ENCODE data around the gene ILKAP.

ILKAP gene

GRCh38 chr2:238250896-238251295 lies 47.4 kb upstream of the ILKAP start:
- no peak overlapping the region for H3K4me3 ChIP-seq (IDR thresholded peaks at IDR 0.05; ENCODE audit: insufficient read depth, low read depth, low read length)
- no peaks in the 10 kb centered on the region for H3K79me2 ChIP-seq (ENCODE audit: insufficient read depth, low read depth)
- no peak overlapping the region for H3K9ac ChIP-seq
- H3K4me2 ChIP-seq, result no peak overlapping the region
- peaks cover 5% of the 10 kb centered on the region for H3K4me1 ChIP-seq (ENCODE audit: low read depth, poor library complexity, severe bottlenecking)
- H3K27ac ChIP-seq, result no peak overlapping the region
- TF ChIP-seq CTCF (conservative IDR thresholded peaks at IDR 0.05; ENCODE audit: low read depth, low read length), result no peak
- no peaks in the 10 kb centered on the region for H4K20me1 ChIP-seq (ENCODE audit: insufficient read depth)
- H2AFZ ChIP-seq (ENCODE audit: low read depth), result no peak overlapping the region
- H3K27me3 ChIP-seq (ENCODE audit: insufficient read depth, low read depth), result no peaks in the 10 kb centered on the region
- no peaks in the 10 kb centered on the region for H3K36me3 ChIP-seq (ENCODE audit: insufficient read depth)

- Histone ChIP-seq H3K27ac (no peak overlapping the region), H3K4me2 (no peak overlapping the region), H3K36me3 (ENCODE audit: insufficient read depth) (no peaks in the 10 kb centered on the region), H3K27me3 (ENCODE audit: insufficient read depth, low read depth) (no peaks in the 10 kb centered on the region), H3K4me3 (IDR thresholded peaks at IDR 0.05; ENCODE audit: insufficient read depth, low read depth, low read length) (no peak overlapping the region), H3K9ac (no peak overlapping the region), H3K79me2 (ENCODE audit: insufficient read depth, low read depth) (no peaks in the 10 kb centered on the region), H4K20me1 (ENCODE audit: insufficient read depth) (no peaks in the 10 kb centered on the region), H2AFZ (ENCODE audit: low read depth) (no peak overlapping the region), H3K4me1 (ENCODE audit: low read depth, poor library complexity, severe bottlenecking) (no peaks in the 10 kb centered on the region)
- TF ChIP-seq CTCF (conservative IDR thresholded peaks at IDR 0.05; ENCODE audit: low read depth, low read length), result no peak
Measured at GRCh38 chr2:238247841-238248453, 44.5 kb upstream of the ILKAP start.

- H3K36me3 ChIP-seq (ENCODE audit: insufficient read depth), result no peaks in the 10 kb centered on the region
- H3K4me2 ChIP-seq, result no peak overlapping the region
- no peak for TF ChIP-seq CTCF (conservative IDR thresholded peaks at IDR 0.05; ENCODE audit: low read depth, low read length)
- no peak overlapping the region for H3K9ac ChIP-seq
- H3K27me3 ChIP-seq (ENCODE audit: insufficient read depth, low read depth), result no peaks in the 10 kb centered on the region
- H3K79me2 ChIP-seq (ENCODE audit: insufficient read depth, low read depth), result no peaks in the 10 kb centered on the region
- no peaks in the 10 kb centered on the region for H4K20me1 ChIP-seq (ENCODE audit: insufficient read depth)
- H3K4me3 ChIP-seq (IDR thresholded peaks at IDR 0.05; ENCODE audit: insufficient read depth, low read depth, low read length), result no peak overlapping the region
- no peak overlapping the region for H2AFZ ChIP-seq (ENCODE audit: low read depth)
- H3K27ac ChIP-seq, result no peak overlapping the region
- H3K4me1 ChIP-seq (ENCODE audit: low read depth, poor library complexity, severe bottlenecking), result peaks cover 4% of the 10 kb centered on the region
Measured at GRCh38 chr2:238247002-238247822, 43.7 kb upstream of the ILKAP start.

GRCh38 chr2:238244151-238244550 lies 40.7 kb upstream of the ILKAP start:
- H3K27ac ChIP-seq, result no peak overlapping the region
- no peaks in the 10 kb centered on the region for H3K27me3 ChIP-seq (ENCODE audit: insufficient read depth, low read depth)
- no peak overlapping the region for H3K4me3 ChIP-seq (IDR thresholded peaks at IDR 0.05; ENCODE audit: insufficient read depth, low read depth, low read length)
- no peaks in the 10 kb centered on the region for H3K36me3 ChIP-seq (ENCODE audit: insufficient read depth)
- H4K20me1 ChIP-seq (ENCODE audit: insufficient read depth), result no peaks in the 10 kb centered on the region
- no peak overlapping the region for H3K9ac ChIP-seq
- H3K4me2 ChIP-seq, result no peak overlapping the region
- H3K79me2 ChIP-seq (ENCODE audit: insufficient read depth, low read depth), result peaks cover under 1% of the 10 kb centered on the region; the same call in 1 of the 2 replicates
- TF ChIP-seq CTCF (conservative IDR thresholded peaks at IDR 0.05; ENCODE audit: low read depth, low read length), result no peak
- peaks cover 16% of the 10 kb centered on the region for H3K4me1 ChIP-seq (ENCODE audit: low read depth, poor library complexity, severe bottlenecking)
- no peak overlapping the region for H2AFZ ChIP-seq (ENCODE audit: low read depth)
